Measurements from ENCODE around the gene PTPRN. TPM values are rescaled to one million over a fixed set of nuclear protein-coding genes. Genes with fewer than 3 reads are reported as not detected.

PTPRN gene
- total and polyA plus RNA-seq, 5 donors from 2014 or later = 0.28 TPM; not detected in 4

DNA sequence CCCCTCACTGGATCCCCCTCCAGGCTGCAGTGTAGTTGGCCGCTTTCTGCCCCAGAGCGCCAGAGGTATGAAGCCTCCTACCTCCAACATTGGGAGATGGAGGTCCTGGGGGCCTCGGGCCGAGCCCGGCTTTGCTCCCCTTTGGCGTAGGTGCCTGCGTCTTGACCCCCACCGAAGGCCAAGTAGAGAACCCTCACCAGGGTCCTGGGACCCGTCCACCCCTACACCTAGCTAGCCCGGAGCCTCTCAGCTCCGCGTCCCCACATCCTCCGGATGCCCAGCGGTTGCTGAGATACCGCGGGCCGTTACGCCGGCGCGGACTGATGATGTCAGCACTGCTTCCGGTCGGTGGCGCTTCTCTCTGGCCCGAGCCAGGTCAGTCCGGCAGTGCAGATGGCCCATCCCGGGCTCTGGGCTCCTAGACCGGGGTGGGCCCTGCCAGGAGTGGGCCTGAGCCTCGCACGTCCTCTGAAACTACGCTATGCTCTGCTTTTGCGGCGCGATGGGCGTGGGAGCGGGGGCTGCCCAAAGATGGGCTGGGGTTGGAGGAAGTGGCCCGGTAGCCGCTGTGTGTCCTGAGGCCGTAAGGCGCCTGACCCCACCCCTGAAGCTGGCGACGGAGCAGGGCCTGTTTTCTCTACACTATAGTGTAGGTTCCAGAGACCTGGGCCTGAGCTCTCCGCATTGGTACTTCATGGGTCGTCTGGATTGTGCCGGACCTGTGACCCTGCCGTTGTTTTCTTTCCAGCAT is 63.9 kb downstream of the PTPRN start, which contains the start of the genes GLB1L and STK16:
Gene GLB1L, minus strand, starts transcription at position 297 of the 751 bp plus-strand sequence. CDS start 1,871 bp downstream, outside the sequence.
Gene STK16, plus strand, starts transcription at position 332 of the 751 bp plus-strand sequence. CDS start 521 bp downstream, outside the sequence.
- ATAC-seq (ENCODE audit: low read depth in 2 of 2) (peak; percentile 77), DNase-seq (peak; percentile 78 to 93 (median 87))
- Mint-ChIP-seq H3K4me1 (peaks cover 26 to 61% (median 41%) of the 10 kb centered on the region in 4 donors), H3K36me3 (peaks cover 23% of the 10 kb centered on the region), H3K9me3 (no peaks in the 10 kb centered on the region), H3K27me3 (no peaks in the 10 kb centered on the region), H3K4me3 (peak within 1 kb of the TSS; percentile 96 to 100 (median 98)), H3K27ac (peak within 1 kb of the TSS; percentile 96 to 98 (median 96))
- peaks cover 14% of the 10 kb centered on the region for H3K36me3 ChIP-seq (ENCODE audit: control insufficient read depth, insufficient read depth, low read length)
- peak within 1 kb of the TSS; percentile 84 for H3K4me3 ChIP-seq (ENCODE audit: low read depth, low read length)
- H3K27ac ChIP-seq (ENCODE audit: insufficient read depth, low read length, poor library complexity, severe bottlenecking) = peak within 1 kb of the TSS; percentile 94
- no peaks in the 10 kb centered on the region for H3K27me3 ChIP-seq (ENCODE audit: control insufficient read depth, insufficient read depth, low read length)
- H3K4me1 ChIP-seq (ENCODE audit: control insufficient read depth, insufficient read depth, low read length, poor library complexity, severe bottlenecking) = peaks cover 60% of the 10 kb centered on the region
- no peaks in the 10 kb centered on the region for H3K9me3 ChIP-seq (ENCODE audit: control insufficient read depth in 2 of 2, low read length in 2 of 2)

DNA sequence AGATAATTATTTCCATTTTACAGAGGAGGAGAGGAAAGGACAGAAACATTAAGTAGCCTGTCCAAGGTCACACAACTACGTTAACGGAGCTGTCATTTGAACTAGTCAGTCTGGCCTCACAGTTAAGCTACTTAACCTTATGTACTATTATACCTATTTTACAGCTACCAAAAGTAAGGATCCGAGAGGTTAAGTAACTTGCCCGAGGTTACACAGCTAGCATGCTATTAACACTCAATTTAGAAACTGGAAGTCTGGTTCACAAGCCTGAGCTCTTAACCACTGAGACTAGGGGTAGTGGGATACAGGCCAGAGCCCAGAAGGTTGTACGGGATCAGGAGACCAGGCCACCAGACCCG is 64.4 kb downstream of the PTPRN start:
- Mint-ChIP-seq H3K4me1 (peaks cover 23 to 55% (median 37%) of the 10 kb centered on the region in 4 donors), H3K4me3 (peak overlapping the region; percentile 96 to 100 (median 98)), H3K27me3 (no peaks in the 10 kb centered on the region), H3K36me3 (peaks cover 18% of the 10 kb centered on the region), H3K9me3 (no peaks in the 10 kb centered on the region), H3K27ac (peak overlapping the region; percentile 96 to 98 (median 96))
- H3K4me1 ChIP-seq (ENCODE audit: control insufficient read depth, insufficient read depth, low read length, poor library complexity, severe bottlenecking) = peaks cover 54% of the 10 kb centered on the region
- DNase-seq (no peak), ATAC-seq (ENCODE audit: low read depth in 2 of 2) (no peak)
- H3K9me3 ChIP-seq (ENCODE audit: control insufficient read depth in 2 of 2, low read length in 2 of 2) = no peaks in the 10 kb centered on the region
- peak overlapping the region; percentile 94 for H3K27ac ChIP-seq (ENCODE audit: insufficient read depth, low read length, poor library complexity, severe bottlenecking)
- peak overlapping the region; percentile 84 for H3K4me3 ChIP-seq (ENCODE audit: low read depth, low read length)
- peaks cover 10% of the 10 kb centered on the region for H3K36me3 ChIP-seq (ENCODE audit: control insufficient read depth, insufficient read depth, low read length)
- H3K27me3 ChIP-seq (ENCODE audit: control insufficient read depth, insufficient read depth, low read length) = no peaks in the 10 kb centered on the region

DNA sequence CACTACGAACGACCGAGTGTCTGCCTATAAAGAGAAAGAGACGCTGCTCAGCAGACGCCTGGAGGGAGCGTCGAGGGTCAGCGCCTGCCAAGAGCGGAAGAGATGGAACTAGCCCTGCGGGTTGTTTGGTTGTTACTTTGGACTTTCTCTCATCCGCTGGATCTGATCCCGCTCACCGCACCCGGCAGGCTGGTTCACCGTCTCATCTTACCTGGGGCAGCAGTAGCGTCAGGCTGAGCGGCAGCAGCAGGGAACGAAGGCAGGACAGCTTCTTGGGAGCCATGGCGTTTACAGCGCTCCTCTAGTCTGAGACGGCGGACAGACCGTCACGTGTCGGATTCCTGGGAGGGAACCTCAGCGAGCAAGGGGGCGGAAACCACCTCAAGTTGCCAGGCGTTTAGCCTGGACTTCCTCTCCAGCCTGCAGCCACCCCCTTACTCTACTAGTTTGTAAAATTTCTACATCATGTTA is 65.9 kb downstream of the PTPRN start:
- Histone ChIP-seq H3K36me3 (ENCODE audit: control insufficient read depth, insufficient read depth, low read length) (peaks cover under 1% of the 10 kb centered on the region), H3K4me3 (ENCODE audit: low read depth, low read length) (no peak overlapping the region), H3K9me3 (ENCODE audit: control insufficient read depth in 2 of 2, low read length in 2 of 2) (no peaks in the 10 kb centered on the region), H3K4me1 (ENCODE audit: control insufficient read depth, insufficient read depth, low read length, poor library complexity, severe bottlenecking) (peaks cover 40% of the 10 kb centered on the region), H3K27ac (ENCODE audit: insufficient read depth, low read length, poor library complexity, severe bottlenecking) (no peak overlapping the region), H3K27me3 (ENCODE audit: control insufficient read depth, insufficient read depth, low read length) (no peaks in the 10 kb centered on the region)
- ATAC-seq (ENCODE audit: low read depth in 2 of 2) (no peak), DNase-seq (no peak)
- Mint-ChIP-seq H3K27me3 (no peaks in the 10 kb centered on the region), H3K4me1 (peaks cover 14 to 41% (median 28%) of the 10 kb centered on the region in 4 donors), H3K9me3 (no peaks in the 10 kb centered on the region), H3K27ac (peak overlapping the region in 2 of 3 donors; percentile 46 to 89), H3K36me3 (peaks cover 8% of the 10 kb centered on the region), H3K4me3 (peak overlapping the region in 2 of 4 donors; percentile 50 to 98)

Other genes with a start within 250 kb of the PTPRN start
- not detected for gene IHH, start 248.5 kb downstream of the PTPRN start, total RNA-seq
- not detected for gene IHH, start 248.5 kb downstream of the PTPRN start, polyA plus RNA-seq
- gene NHEJ1, start 148.6 kb downstream of the PTPRN start, total RNA-seq = 12.9 TPM
- gene NHEJ1, start 148.6 kb downstream of the PTPRN start, polyA plus RNA-seq = 10 to 100 TPM; 24.6 to 29.1 (median 26.8) TPM
- gene SLC23A3, start 139.4 kb downstream of the PTPRN start, total RNA-seq = 1.3 TPM
- not detected for gene SLC23A3, start 139.4 kb downstream of the PTPRN start, polyA plus RNA-seq
- gene CNPPD1, start 132.5 kb downstream of the PTPRN start, total RNA-seq = 68.2 TPM
- 100 to 1,000 TPM; 100 to 143 (median 113) TPM for gene CNPPD1, start 132.5 kb downstream of the PTPRN start, polyA plus RNA-seq
- 84.7 TPM for gene RETREG2, start 131.1 kb downstream of the PTPRN start, total RNA-seq
- gene RETREG2, start 131.1 kb downstream of the PTPRN start, polyA plus RNA-seq = 10 to 100 TPM; 62.8 to 89.7 (median 72.1) TPM
- 70.8 TPM for gene ZFAND2B, start 102.6 kb downstream of the PTPRN start, total RNA-seq
- 10 to 100 TPM; 54.4 to 72.1 (median 64.0) TPM for gene ZFAND2B, start 102.6 kb downstream of the PTPRN start, polyA plus RNA-seq
- gene ABCB6, start 90.4 kb downstream of the PTPRN start, total RNA-seq = 6.0 TPM
- gene ABCB6, start 90.4 kb downstream of the PTPRN start, polyA plus RNA-seq = 1 to 10 TPM; 1.5 to 3.9 (median 1.7) TPM
- 68.0 TPM for gene ATG9A, start 79.8 kb downstream of the PTPRN start, total RNA-seq
- 10 to 100 TPM; 18.7 to 21.0 (median 19.0) TPM for gene ATG9A, start 79.8 kb downstream of the PTPRN start, polyA plus RNA-seq
- 123 TPM for gene ANKZF1, start 79.6 kb downstream of the PTPRN start, total RNA-seq
- 10 to 100 TPM; 23.5 to 37.5 (median 28.5) TPM for gene ANKZF1, start 79.6 kb downstream of the PTPRN start, polyA plus RNA-seq
- gene GLB1L, start 64.0 kb downstream of the PTPRN start, total RNA-seq = 0.86 TPM
- 1 to 10 TPM in 1 of 4 donors, under 1 TPM in 2, not detected in 1; 0.78 to 1.1 (median 0.90) TPM for gene GLB1L, start 64.0 kb downstream of the PTPRN start, polyA plus RNA-seq
- 21.9 TPM for gene STK16, start 63.9 kb downstream of the PTPRN start, total RNA-seq
- 10 to 100 TPM; 14.8 to 26.1 (median 19.1) TPM for gene STK16, start 63.9 kb downstream of the PTPRN start, polyA plus RNA-seq
- not detected for gene TUBA4B, start 56.2 kb downstream of the PTPRN start, total RNA-seq
- gene TUBA4B, start 56.2 kb downstream of the PTPRN start, polyA plus RNA-seq = not detected
- 245 TPM for gene TUBA4A, start 55.5 kb downstream of the PTPRN start, total RNA-seq
- 100 to 1,000 TPM; 217 to 323 (median 270) TPM for gene TUBA4A, start 55.5 kb downstream of the PTPRN start, polyA plus RNA-seq
- 133 TPM for gene DNAJB2, start 30.0 kb downstream of the PTPRN start, total RNA-seq
- 1 to 10 TPM; 6.0 to 7.3 (median 6.2) TPM for gene DNAJB2, start 30.0 kb downstream of the PTPRN start, polyA plus RNA-seq
- not detected for gene RESP18, start 23.3 kb upstream of the PTPRN start, total RNA-seq
- not detected for gene RESP18, start 23.3 kb upstream of the PTPRN start, polyA plus RNA-seq
- 74.0 TPM for gene DNPEP, start 78.5 kb upstream of the PTPRN start, total RNA-seq
- 10 to 100 TPM; 51.2 to 76.1 (median 63.5) TPM for gene DNPEP, start 78.5 kb upstream of the PTPRN start, polyA plus RNA-seq
- not detected for gene DES, start 109.0 kb upstream of the PTPRN start, total RNA-seq
- gene DES, start 109.0 kb upstream of the PTPRN start, polyA plus RNA-seq = not detected
- gene SPEG, start 125.4 kb upstream of the PTPRN start, total RNA-seq = 4.1 TPM
- under 1 TPM in 1 of 4 donors, not detected in 3; 0.20 TPM for gene SPEG, start 125.4 kb upstream of the PTPRN start, polyA plus RNA-seq
- 25.9 TPM for gene GMPPA, start 189.5 kb upstream of the PTPRN start, total RNA-seq
- 10 to 100 TPM; 17.2 to 35.1 (median 25.1) TPM for gene GMPPA, start 189.5 kb upstream of the PTPRN start, polyA plus RNA-seq
- 0.12 TPM for gene ASIC4, start 205.1 kb upstream of the PTPRN start, total RNA-seq
- gene ASIC4, start 205.1 kb upstream of the PTPRN start, polyA plus RNA-seq = not detected
- gene CHPF, start 234.4 kb upstream of the PTPRN start, total RNA-seq = 4.5 TPM
- 1 to 10 TPM; 3.0 to 6.6 (median 4.4) TPM for gene CHPF, start 234.4 kb upstream of the PTPRN start, polyA plus RNA-seq
- 0.62 TPM for gene TMEM198, start 234.6 kb upstream of the PTPRN start, total RNA-seq
- not detected for gene TMEM198, start 234.6 kb upstream of the PTPRN start, polyA plus RNA-seq